C4-2B (cell line): Measurements from ENCODE around the gene CCDC87.
"Not testable (repeated sequence)": the region's sequence is repeated elsewhere in the genome, so short reads cannot be mapped to it uniquely, and the experiment has no call there.

Experiments
- H3K27ac ChIP-seq: fragments of 450-650 bp; 2 replicates; pipeline ENCODE4 v1.5.1; 2017
- CTCF ChIP-seq: fragments of 450-650 bp; conservative IDR thresholded peaks from 2 replicates; pipeline ENCODE4 v1.5.1; 2017; ENCODE audit warnings: mild to moderate bottlenecking
- ZFX ChIP-seq: fragments of 450-650 bp; IDR thresholded peaks from 2 replicates; pipeline ENCODE4 v1.6.1; 2017

CCDC87 gene

GRCh38 chr11:66609721-66610617 is 17.1 kb upstream of the CCDC87 start:
- TF ChIP-seq ZFX (no peak), CTCF (no peak)
- no peak overlapping the region for H3K27ac ChIP-seq

GRCh38 chr11:66607126-66607834 is 14.4 kb upstream of the CCDC87 start:
- TF ChIP-seq CTCF (no peak), ZFX (no peak)
- H3K27ac ChIP-seq: no peak overlapping the region

GRCh38 chr11:66606608-66607007 is 13.7 kb upstream of the CCDC87 start:
- not testable (repeated sequence) for H3K27ac ChIP-seq

DNA sequence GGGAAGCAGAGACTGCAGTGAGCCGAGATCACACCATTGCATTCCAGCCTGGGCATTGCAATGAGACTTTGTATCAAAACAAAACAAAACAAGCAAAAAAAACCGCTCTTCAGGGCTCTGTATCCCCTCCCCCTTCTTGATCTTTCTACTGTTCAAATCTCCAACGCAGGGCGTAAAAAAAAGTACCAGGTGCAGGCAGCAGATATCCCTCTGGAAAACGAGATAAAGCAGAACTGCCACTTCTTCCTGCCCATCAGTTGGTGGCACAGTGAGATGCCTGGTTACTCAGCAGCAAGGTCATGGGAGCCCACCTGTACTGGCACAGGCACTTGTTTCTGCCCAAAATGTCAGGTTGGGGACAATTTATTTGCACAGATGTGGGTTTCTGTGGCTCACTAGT is 11.3 kb upstream of the CCDC87 start:
- TF ChIP-seq ZFX (no peak), CTCF (no peak)
- H3K27ac ChIP-seq: no peak overlapping the region

- no peak for TF ChIP-seq ZFX
- no peak for TF ChIP-seq CTCF
- H3K27ac ChIP-seq: no peak overlapping the region
These were observed 10.2 kb upstream of the CCDC87 start for GRCh38 chr11:66603072-66603471.

DNA sequence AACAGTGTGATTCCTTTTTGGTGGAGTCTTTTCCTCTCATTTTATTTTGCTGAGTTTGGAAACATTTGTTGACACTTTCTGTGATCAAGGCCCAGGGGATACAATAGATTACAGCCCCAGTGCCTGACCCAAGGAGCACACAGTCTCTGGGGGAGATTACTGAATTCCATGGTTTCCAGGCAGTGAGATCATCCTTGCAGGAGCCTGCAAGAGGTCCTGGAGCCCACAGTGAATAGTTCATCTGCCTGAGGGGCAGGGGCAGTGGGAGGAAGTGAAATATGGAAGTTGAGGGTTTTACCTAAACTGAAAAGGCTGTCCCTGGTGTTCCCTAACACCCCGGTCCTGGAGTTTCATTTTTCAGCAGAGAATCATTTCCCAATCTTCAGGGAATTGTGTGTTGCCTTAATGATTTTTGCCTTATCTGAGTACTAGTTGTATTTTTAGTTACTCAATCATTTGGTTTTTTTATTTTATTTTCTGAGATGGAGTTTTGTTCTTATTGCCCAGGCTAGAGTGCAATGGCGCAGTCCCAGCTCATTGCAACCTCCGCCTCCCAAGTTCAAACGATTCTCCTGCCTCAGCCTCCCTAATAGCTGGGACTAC is 7.9 kb upstream of the CCDC87 start:
- no peak overlapping the region for H3K27ac ChIP-seq
- no peak for TF ChIP-seq ZFX
- TF ChIP-seq CTCF: no peak

- H3K27ac ChIP-seq: no peak overlapping the region
- TF ChIP-seq ZFX: no peak
- TF ChIP-seq CTCF: no peak
These were observed 7.4 kb upstream of the CCDC87 start for GRCh38 chr11:66600219-66600618.
